Head of caudate nucleus (tissue), 42 donors: ENCODE measurements around the gene ASCL4.

Source experiments
- DNase-seq, 42 donors: peaks; one replicate each; pipeline versions ENCODE4 v3.0.0 to v3.0.0-alpha.2; 2020 to 2021; ENCODE audit warnings: mixed read lengths in 7 of 42
- intact Hi-C: fragments of 100-400 bp; cut with DNase I; formaldehyde crosslinking; loops from one replicate; pipeline ENCODE4 v1.15.0; 2022

The ASCL4 gene

DNA sequence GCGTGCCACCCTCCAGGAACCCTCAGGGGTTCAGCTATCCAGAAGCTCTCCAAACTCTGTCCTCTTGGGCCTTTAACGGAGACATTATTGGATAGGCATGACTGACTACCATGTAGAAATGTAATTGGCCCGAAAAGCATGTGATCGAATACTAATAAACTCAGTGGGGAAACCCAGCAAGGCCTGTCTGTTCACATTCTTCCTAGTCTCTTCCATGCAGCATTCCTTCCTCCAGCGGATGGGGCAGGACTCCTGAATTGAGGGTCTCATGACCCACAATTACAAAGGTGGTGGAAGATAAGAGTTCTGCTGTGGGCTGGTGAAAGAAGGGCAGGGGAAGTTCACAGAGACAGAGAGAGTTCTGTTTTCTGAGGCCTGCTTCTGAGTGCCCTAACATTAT, 7.0 kb upstream of the ASCL4 start:
- intact Hi-C loops, result loop anchor here (10.0 kb wide), 1 partner anchor 117 kb away; no protein-coding TSS in a partner anchor
- no peak for DNase-seq

DNA sequence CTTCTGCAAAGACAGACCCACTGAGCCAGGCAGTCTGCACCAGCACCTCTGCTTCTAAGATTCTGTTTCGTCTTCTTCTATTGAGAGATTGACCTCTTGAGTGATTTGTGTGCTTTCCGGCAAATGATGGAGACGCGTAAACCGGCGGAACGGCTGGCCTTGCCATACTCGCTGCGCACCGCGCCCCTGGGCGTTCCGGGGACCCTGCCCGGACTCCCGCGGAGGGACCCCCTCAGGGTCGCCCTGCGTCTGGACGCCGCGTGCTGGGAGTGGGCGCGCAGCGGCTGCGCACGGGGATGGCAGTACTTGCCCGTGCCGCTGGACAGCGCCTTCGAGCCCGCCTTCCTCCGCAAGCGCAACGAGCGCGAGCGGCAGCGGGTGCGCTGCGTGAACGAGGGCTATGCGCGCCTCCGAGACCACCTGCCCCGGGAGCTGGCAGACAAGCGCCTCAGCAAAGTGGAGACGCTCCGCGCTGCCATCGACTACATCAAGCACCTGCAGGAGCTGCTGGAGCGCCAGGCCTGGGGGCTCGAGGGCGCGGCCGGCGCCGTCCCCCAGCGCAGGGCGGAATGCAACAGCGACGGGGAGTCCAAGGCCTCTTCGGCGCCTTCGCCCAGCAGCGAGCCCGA, 703 bp downstream of the ASCL4 start:
- DNase-seq, result peak in 11 of 42 donors; percentile 8 to 44 (median 18)
- intact Hi-C loops, result no loop called here

GRCh38 chr12:107776171-107776570, 1.7 kb downstream of the ASCL4 start:
- DNase-seq, result no peak
- intact Hi-C loops, result no loop called here

DNA sequence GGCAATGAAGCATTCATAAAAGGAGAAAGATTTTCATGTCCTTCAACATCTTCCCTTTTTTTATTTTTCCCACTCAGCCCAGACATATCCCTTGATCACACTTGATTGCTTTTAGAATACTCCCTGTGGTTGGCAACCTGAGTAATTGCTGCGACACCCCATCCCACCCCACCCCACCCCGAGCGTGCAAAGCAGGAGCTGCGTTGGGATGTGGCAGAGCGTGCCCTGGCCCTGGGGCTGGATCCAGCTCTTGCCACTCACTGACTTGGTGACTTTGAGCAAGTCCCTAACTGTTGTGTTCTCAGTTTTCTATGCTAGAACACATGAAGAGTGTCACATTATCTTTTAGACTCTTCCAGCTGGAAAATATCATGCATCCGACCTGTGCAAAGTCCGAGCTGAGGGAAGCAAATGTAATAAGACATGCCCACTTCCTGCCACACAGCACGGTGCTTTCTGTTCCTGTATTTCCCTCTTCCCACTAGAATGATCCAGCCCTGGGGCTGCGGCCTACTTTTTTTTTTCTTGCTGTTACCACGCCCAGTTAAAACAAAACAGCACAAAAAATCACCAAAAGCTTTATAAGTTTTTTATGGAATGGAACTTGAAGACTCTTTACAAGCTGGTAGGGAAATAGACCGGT, 4.0 kb downstream of the ASCL4 start:
- intact Hi-C loops, result no loop called here
- peak in 2 of 42 donors; percentile 7 to 15 for DNase-seq

DNA sequence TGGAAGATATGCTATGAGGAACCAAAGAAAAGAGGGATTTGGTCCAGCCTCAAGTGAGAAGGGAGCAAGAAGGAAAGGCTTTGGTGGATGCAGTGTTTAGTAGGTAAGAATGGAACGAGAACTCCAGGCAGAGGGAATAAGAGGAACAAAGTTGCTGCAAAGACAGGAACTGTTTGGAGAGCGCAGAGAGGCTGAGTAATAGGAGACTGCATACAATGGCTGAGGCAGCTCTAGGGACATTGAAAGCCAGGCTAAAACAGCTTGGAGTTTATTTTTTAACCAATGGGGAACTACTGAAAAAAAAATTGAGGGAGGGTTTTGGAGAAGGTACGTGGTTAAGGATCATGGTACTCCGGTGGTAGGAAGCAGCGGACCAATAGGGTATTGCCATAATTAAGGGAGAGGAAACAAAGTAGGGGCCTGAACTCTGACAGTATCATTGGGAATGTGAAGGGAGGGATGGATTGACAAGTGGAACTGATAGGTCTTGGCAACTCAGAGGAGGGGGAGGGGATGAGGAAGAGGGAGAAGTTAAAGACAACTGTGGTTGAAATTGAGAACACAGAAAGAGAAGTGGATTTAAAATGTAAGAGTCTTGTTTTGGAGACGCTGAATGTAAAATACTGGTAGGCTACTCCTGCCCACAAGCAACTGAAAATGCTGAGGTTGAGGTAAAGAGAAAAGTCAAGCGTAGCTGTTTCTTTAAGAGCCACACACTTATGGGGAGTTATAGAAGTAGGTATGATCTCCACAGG, 4.8 kb downstream of the ASCL4 start:
- intact Hi-C loops, result no loop called here
- peak in 3 of 42 donors; percentile 5 to 20 (median 5) for DNase-seq

- intact Hi-C loops, result no loop called here
- no peak for DNase-seq
These were observed 5.8 kb downstream of the ASCL4 start for GRCh38 chr12:107780298-107780697.

DNA sequence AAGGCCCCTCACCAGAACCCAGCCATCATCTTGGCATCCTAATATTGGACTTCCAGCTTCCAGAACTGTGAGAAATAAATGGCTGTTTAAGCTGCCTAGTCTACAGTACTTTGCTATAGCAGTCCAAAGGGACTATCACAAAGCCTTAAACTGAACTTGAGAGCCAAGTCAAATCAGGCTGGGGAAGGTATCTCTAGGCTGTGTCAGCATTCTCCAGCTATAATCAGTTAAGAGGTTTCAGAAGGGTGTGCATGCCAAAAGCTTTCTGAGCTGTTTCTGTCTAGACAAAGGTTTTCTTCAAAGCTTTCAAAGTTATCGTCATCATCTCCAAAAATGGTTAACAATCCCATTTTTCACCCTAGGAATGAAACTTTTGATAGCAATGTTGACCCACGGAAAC, 7.6 kb downstream of the ASCL4 start:
- no peak for DNase-seq
- intact Hi-C loops, result no loop called here

GRCh38 chr12:107783406-107784376, 9.2 kb downstream of the ASCL4 start:
- intact Hi-C loops, result no loop called here
- no peak for DNase-seq

GRCh38 chr12:107788281-107788680, 13.8 kb downstream of the ASCL4 start:
- intact Hi-C loops, result no loop called here
- DNase-seq, result no peak

- no peak for DNase-seq
- intact Hi-C loops, result no loop called here
These were observed 14.4 kb downstream of the ASCL4 start for GRCh38 chr12:107788690-107789458.

GRCh38 chr12:107791465-107792089, 17.1 kb downstream of the ASCL4 start:
- no peak for DNase-seq
- intact Hi-C loops, result no loop called here

DNA sequence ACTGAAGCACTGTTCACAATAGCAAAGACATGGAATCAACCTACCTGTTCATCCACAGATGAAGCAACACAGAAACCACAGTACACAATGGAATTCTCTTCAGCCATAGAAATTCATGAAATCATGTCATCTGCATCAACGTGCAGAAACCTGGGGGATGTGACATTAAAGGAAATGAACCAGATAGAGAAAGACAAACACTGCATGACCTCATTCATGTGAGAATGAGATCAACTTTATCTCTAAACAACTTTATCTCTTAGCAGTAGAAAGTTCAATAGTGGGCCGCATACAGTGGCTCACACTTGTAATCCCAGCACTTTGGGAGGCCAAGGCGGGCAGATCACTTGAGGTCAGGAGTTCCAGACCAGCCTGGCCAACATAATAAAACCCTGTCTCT, 19.9 kb downstream of the ASCL4 start:
- intact Hi-C loops, result no loop called here

GRCh38 chr12:107798580-107798979, 24.1 kb downstream of the ASCL4 start:
- intact Hi-C loops, result no loop called here
- DNase-seq, result no peak

More for the DNA sequence above, 19.9 kb downstream of the ASCL4 start:
- DNase-seq, result no peak

DNA sequence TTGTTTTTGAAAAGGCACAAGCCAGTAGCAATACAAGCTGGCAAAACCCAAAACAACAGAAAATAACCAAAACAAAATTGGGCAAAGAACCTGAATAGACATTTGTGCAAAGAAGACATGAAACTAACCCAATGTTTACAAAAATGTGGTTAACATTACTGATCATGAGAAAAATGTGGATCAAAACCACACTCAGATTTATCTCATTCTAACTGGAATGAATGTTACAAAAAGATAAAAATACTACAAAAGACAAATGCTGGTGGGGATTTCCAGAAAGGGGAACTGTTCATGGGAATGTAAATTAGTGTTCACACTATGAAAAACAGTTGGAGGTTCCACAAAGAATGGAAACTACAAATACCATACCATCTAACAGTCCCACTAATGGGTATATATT, 26.6 kb downstream of the ASCL4 start:
- intact Hi-C loops, result no loop called here
- no peak for DNase-seq

DNA sequence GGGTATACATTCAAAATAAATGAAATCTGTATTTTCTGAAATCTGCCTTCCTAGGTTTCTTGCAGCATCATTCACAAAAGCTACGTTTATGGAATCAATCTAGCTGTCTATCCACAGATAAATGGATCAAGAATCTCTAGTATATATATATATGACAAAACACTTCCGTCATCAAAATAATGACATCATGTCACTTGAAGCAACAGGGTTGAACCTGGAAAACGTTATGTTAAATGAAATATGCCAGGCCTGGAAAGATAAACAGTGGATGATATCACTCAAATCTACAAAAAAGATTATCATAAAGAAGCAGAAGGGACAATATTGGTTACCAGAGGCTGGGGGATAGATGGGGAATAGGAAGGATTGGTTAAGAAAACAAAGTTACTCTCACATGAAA, 28.6 kb downstream of the ASCL4 start:
- intact Hi-C loops, result no loop called here
- no peak for DNase-seq

GRCh38 chr12:107805488-107806180, 31.1 kb downstream of the ASCL4 start:
- no peak for DNase-seq
- intact Hi-C loops, result no loop called here

DNA sequence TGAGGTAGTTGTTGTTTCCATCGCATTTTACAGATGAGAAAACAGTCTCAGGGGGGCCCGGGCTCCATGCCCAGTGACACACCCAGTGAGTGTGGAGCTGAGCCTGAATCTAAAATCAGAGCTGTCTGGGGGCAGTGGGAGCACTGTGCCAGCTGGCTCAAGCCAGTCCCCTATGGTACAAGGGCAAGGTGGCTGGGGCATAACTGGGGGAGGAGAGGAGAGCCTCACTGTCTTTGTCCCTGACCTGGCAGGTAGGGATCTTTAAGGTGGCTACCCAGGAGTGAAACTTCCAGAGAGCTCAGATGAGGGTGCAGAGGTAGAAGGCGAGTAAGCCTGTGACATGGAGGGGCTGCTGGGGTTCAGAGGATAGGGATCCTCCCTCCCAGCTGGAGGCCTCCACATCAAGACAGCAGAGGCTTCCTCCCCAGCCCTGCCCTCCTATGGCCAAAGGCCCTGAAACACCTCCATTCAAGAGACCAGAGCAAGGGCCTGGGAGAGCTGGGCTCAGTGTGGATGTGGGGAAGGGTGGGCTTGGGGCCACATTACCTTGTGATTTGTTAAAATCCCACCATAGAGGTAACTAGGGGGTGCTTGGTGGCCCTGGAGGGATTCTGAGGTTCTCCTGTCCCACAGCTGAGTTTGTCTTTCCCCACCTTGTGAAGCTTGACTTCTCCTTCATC, 33.1 kb downstream of the ASCL4 start:
- no peak for DNase-seq
- intact Hi-C loops, result no loop called here
